B cell (primary cell): ENCODE measurements around the gene TPO. TPM values are rescaled to one million over a fixed set of nuclear protein-coding genes. Genes with fewer than 3 reads are reported as not detected.

ENCODE experiments used
- ATAC-seq: fragments of 200-7000 bp; cut with Tn5 transposase; one replicate; pipeline ENCODE4 v1.10.0; 2021; ENCODE audit warnings: low read depth, mild to moderate bottlenecking, moderate number of reproducible peaks, moderate library complexity
- CTCF ChIA-PET: fragments of 350-600 bp; sonication (Branson Sonifier 250); formaldehyde crosslinking; loops from one replicate; lab custom pipeline; 2021; ENCODE audit warnings: antibody characterized with exemption, inconsistent platforms; lab: Charles Lee
- POLR2A ChIA-PET: fragments of 350-600 bp; sonication (Branson Sonifier 250); formaldehyde crosslinking; loops from one replicate; lab custom pipeline; 2021; ENCODE audit warnings: antibody characterized with exemption; lab: Charles Lee
- DNase-seq: peaks from one replicate; pipeline ENCODE4 v3.0.0; 2013
- H2AFZ ChIP-seq: 2 replicates; pipeline ENCODE4 v1.6.1; 2012; ENCODE audit warnings: mild to moderate bottlenecking, low read depth, low read length; ENCODE audit not compliant: insufficient read depth, poor library complexity, severe bottlenecking
- H3K27ac ChIP-seq, 2 donors: 1 replicate in 1 of 2; 2 replicates in 1 of 2; pipeline ENCODE4 v1.5.1; 2012 to 2013; ENCODE audit warnings: low read length in 2 of 2, mild to moderate bottlenecking in 2 of 2, moderate library complexity in 1 of 2
- H3K27me3 ChIP-seq, 4 experiments: fragments of 200-600 bp in 1 of 4; sonication (generic) in 1 of 4; replicated peaks in 1 of 4; 1 replicate in 2 of 4; 2 replicates in 2 of 4; pipeline versions ENCODE4 v1.6.1 to v1.7.0; 2013 to 2016; ENCODE audit warnings: low read length in 3 of 4, mild to moderate bottlenecking in 2 of 4, mixed read lengths in 1 of 4, moderate library complexity in 1 of 4; ENCODE audit not compliant: insufficient read depth in 4 of 4, control insufficient read depth in 3 of 4; ENCODE audit errors: control extremely low read depth in 1 of 4
- H3K36me3 ChIP-seq, 2 experiments: replicated peaks in 1 of 2; 1 replicate in 1 of 2; 2 replicates in 1 of 2; pipeline versions ENCODE4 v1.6.1 to v1.7.1; 2013; ENCODE audit warnings: low read length in 1 of 2; ENCODE audit not compliant: insufficient read depth in 2 of 2, control insufficient read depth in 1 of 2; ENCODE audit errors: control extremely low read depth in 1 of 2, extremely low read depth in 1 of 2
- H3K4me1 ChIP-seq, 2 donors: fragments of 200-600 bp in 1 of 2; sonication (generic) in 1 of 2; 1 replicate in 1 of 2; 2 replicates in 1 of 2; pipeline versions ENCODE4 v1.5.1 to v1.6.1; 2013 to 2017; ENCODE audit warnings: low read length in 2 of 2; ENCODE audit not compliant: control insufficient read depth in 2 of 2, insufficient read depth in 2 of 2
- H3K4me2 ChIP-seq: replicated peaks from 2 replicates; pipeline ENCODE3; 2012; ENCODE audit warnings: mild to moderate bottlenecking, low read depth, low read length; ENCODE audit not compliant: poor library complexity, severe bottlenecking
- H3K4me3 ChIP-seq, 5 experiments: fragments of 200-600 bp in 1 of 5; sonication (generic) in 1 of 5; 1 replicate in 3 of 5; 2 replicates in 2 of 5; pipeline versions ENCODE4 v1.5.1 to v1.7.0; 2011 to 2016; ENCODE audit warnings: low read length in 4 of 5, mild to moderate bottlenecking in 4 of 5, low read depth in 2 of 5, control low read depth in 1 of 5, moderate library complexity in 1 of 5; ENCODE audit not compliant: insufficient read depth in 1 of 5; ENCODE audit errors: control extremely low read depth in 1 of 5, extremely low read depth in 1 of 5
- H3K79me2 ChIP-seq: fragments of 200-600 bp; sonication (generic); one replicate; pipeline ENCODE4 v1.6.0; 2016; ENCODE audit warnings: low read length; ENCODE audit not compliant: control insufficient read depth, insufficient read depth
- H3K9ac ChIP-seq: fragments of 200-600 bp; sonication (generic); 2 replicates; pipeline ENCODE4 v1.6.1; 2017; ENCODE audit warnings: mild to moderate bottlenecking, low read length, moderate library complexity
- H3K9me3 ChIP-seq, 3 donors: one replicate each; pipeline versions ENCODE4 v1.6.1 to v1.7.1; 2013; ENCODE audit warnings: low read length in 2 of 3; ENCODE audit not compliant: control insufficient read depth in 2 of 3, insufficient read depth in 1 of 3; ENCODE audit errors: control extremely low read depth in 1 of 3
- H4K20me1 ChIP-seq: 2 replicates; pipeline ENCODE4 v1.6.0; 2012; ENCODE audit warnings: mild to moderate bottlenecking, low read length; ENCODE audit not compliant: insufficient read depth, control insufficient read depth, poor library complexity, severe bottlenecking
- H3K27ac Mint-ChIP-seq: one replicate; pipeline ENCODE4 v1.8.0; 2021; ENCODE audit warnings: mixed read lengths
- H3K27me3 Mint-ChIP-seq: one replicate; pipeline ENCODE4 v1.8.0; 2021; ENCODE audit warnings: mixed read lengths
- H3K4me1 Mint-ChIP-seq: one replicate; pipeline ENCODE4 v1.8.0; 2021; ENCODE audit warnings: mixed read lengths
- H3K4me3 Mint-ChIP-seq: one replicate; pipeline ENCODE4 v1.8.0; 2021; ENCODE audit warnings: mixed read lengths
- H3K9me3 Mint-ChIP-seq: one replicate; pipeline ENCODE4 v1.8.0; 2022; ENCODE audit warnings: mixed read lengths; ENCODE audit not compliant: insufficient read depth
- CTCF ChIP-seq: fragments of 200-600 bp; IDR thresholded peaks from one replicate; pipeline ENCODE4 v1.8.0; 2022; ENCODE audit warnings: antibody characterized with exemption, mild to moderate bottlenecking
- EZH2 ChIP-seq: IDR thresholded peaks from 2 replicates; pipeline ENCODE4 v1.6.1; 2012; ENCODE audit warnings: borderline replicate concordance, low read depth, mild to moderate bottlenecking, moderate library complexity, low read length; ENCODE audit not compliant: insufficient read depth, poor library complexity, severe bottlenecking
- WGBS: methylation state at CpG from one replicate; pipeline ENCODE4 v1.1.5; 2013; ENCODE audit warnings: missing lambda C conversion rate; ENCODE audit not compliant: insufficient coverage; 5-methylcytosine and 5-hydroxymethylcytosine counted together
- intact Hi-C: fragments of 100-400 bp; cut with micrococcal nuclease; formaldehyde crosslinking; loops from one replicate; pipeline ENCODE4 v1.10.0; 2022
- polyA plus RNA-seq: library from polyadenylated mRNA; depleted of rRNA; stranded (reverse); fragments of >200 nt; gene quantifications from 2 replicates; pipeline ENCODE4 v1.2.3, GENCODE V29; 2012
- total RNA-seq, 2 donors: library from RNA; stranded (reverse); fragments of 120-200 nt in 1 of 2; gene quantifications; 1 replicate in 1 of 2; 2 replicates in 1 of 2; pipeline versions ENCODE4 v1.2.3 to v1.2.4, GENCODE V29; 2013 to 2022

TPO gene
- total and polyA plus RNA-seq, 2 donors (not counting 1 experiment from before 2014, with no cell fraction given) = not detected

- H3K27me3 Mint-ChIP-seq = peaks cover 12% of the 10 kb centered on the region
- TF ChIP-seq EZH2 (no peak), CTCF (no peak)
These were observed 6.8 kb upstream of the TPO start for GRCh38 chr2:1406434-1406833.

GRCh38 chr2:1407950-1408675 lies 5.2 kb upstream of the TPO start:
- Histone ChIP-seq H2AFZ (no peak overlapping the region), H3K27ac (no peak overlapping the region), H3K9ac (no peak overlapping the region), H3K4me1 (no peaks in the 10 kb centered on the region), H3K4me2 (no peak overlapping the region), H3K79me2 (no peaks in the 10 kb centered on the region), H3K36me3 (no peaks in the 10 kb centered on the region), H3K4me3 (no peak overlapping the region), H4K20me1 (no peaks in the 10 kb centered on the region), H3K27me3 (no peaks in the 10 kb centered on the region), H3K9me3 (peaks cover 0 to 7% (median 0%) of the 10 kb centered on the region in 3 donors)
- intact Hi-C loops = no loop called here
- ATAC-seq (no peak), DNase-seq (no peak)
- 74% methylated on average over 10 of the region's 16 CpGs for WGBS
- Mint-ChIP-seq H3K27ac (no peak overlapping the region), H3K4me3 (no peak overlapping the region), H3K4me1 (no peaks in the 10 kb centered on the region), H3K27me3 (peaks cover 12% of the 10 kb centered on the region), H3K9me3 (no peaks in the 10 kb centered on the region)
- ChIA-PET CTCF (no interaction called here), POLR2A (no interaction called here)
- TF ChIP-seq CTCF = no peak
- TF ChIP-seq EZH2 = no peak

More at GRCh38 chr2:1406434-1406833, 6.8 kb upstream of the TPO start:
- POLR2A ChIA-PET = no interaction called here
- peaks cover 4% of the 10 kb centered on the region for H3K4me1 Mint-ChIP-seq
- no peaks in the 10 kb centered on the region for H3K9me3 Mint-ChIP-seq
- no peak overlapping the region for H3K9ac ChIP-seq
- H3K27me3 ChIP-seq = no peaks in the 10 kb centered on the region
- peaks cover 0 to 17% (median 0%) of the 10 kb centered on the region in 3 donors for H3K9me3 ChIP-seq
- CTCF ChIA-PET = no interaction called here
- DNase-seq (no peak), ATAC-seq (no peak)
- H3K27ac ChIP-seq = no peak overlapping the region
- H3K4me1 ChIP-seq = peaks cover 8 to 9% of the 10 kb centered on the region in 2 donors
- H3K79me2 ChIP-seq = no peaks in the 10 kb centered on the region
- intact Hi-C loops = no loop called here
- no peak overlapping the region for H2AFZ ChIP-seq
- no peaks in the 10 kb centered on the region for H4K20me1 ChIP-seq
- H3K4me3 ChIP-seq = no peak overlapping the region
- no peaks in the 10 kb centered on the region for H3K36me3 ChIP-seq
- no peak overlapping the region for H3K4me2 ChIP-seq
- H3K27ac Mint-ChIP-seq = no peak overlapping the region
- 92% methylated on average over 2 of the region's 2 CpGs for WGBS
- H3K4me3 Mint-ChIP-seq = no peak overlapping the region
